Uterus (tissue), 2 donors: Measurements from ENCODE around the gene RAP1A.

ENCODE experiments used
- CTCF ChIP-seq, 4 experiments: fragments of 200-600 bp in 2 of 4; fragments of 450-650 bp in 2 of 4; sonication (generic) in 2 of 4; IDR thresholded peaks; one replicate each; pipeline ENCODE4 v1.5.1; 2016 to 2019; ENCODE audit warnings: antibody characterized with exemption in 4 of 4, mild to moderate bottlenecking in 2 of 4, moderate library complexity in 1 of 4
- POLR2A ChIP-seq, 2 donors: fragments of 450-650 bp; IDR thresholded peaks; one replicate each; pipeline ENCODE4 v1.6.1; 2016; ENCODE audit warnings: antibody characterized with exemption in 2 of 2, mild to moderate bottlenecking in 1 of 2, moderate library complexity in 1 of 2

- TF ChIP-seq CTCF (IDR thresholded peaks at IDR 0.05), result no peak
- TF ChIP-seq POLR2A (IDR thresholded peaks at IDR 0.05), result no peak
Measured at GRCh38 chr1:111746614-111746999, 127.0 kb downstream of the RAP1A start.
